Measurements from ENCODE around the gene SPARCL1.
"Not testable (repeated sequence)": the region's sequence is repeated elsewhere in the genome, so short reads cannot be mapped to it uniquely, and the experiment has no call there.

GRCh38 chr4:87446375-87446774 lies 82.8 kb downstream of the SPARCL1 start:
- TF ChIP-seq FOXM1 (IDR thresholded peaks at IDR 0.05; ENCODE audit: borderline replicate concordance); TARDBP (IDR thresholded peaks at IDR 0.05); FOXK2 (IDR thresholded peaks at IDR 0.05); L3MBTL2 (conservative IDR thresholded peaks at IDR 0.05); PKNOX1 (IDR thresholded peaks at IDR 0.05); HDGF (IDR thresholded peaks at IDR 0.05; ENCODE audit: borderline replicate concordance); SUZ12 (IDR thresholded peaks at IDR 0.05); SP1 (IDR thresholded peaks at IDR 0.05); BHLHE40 (IDR thresholded peaks at IDR 0.05; ENCODE audit: borderline replicate concordance); CTBP1 (IDR thresholded peaks at IDR 0.05; ENCODE audit: borderline replicate concordance); ARNT (IDR thresholded peaks at IDR 0.05); ELF4 (IDR thresholded peaks at IDR 0.05); NFRKB (IDR thresholded peaks at IDR 0.05): not testable (repeated sequence)
